HG03095 (cell line): ENCODE results near the gene ZNF792.
"Not testable (repeated sequence)": the region's sequence is repeated elsewhere in the genome, so short reads cannot be mapped to it uniquely, and the experiment has no call there.

ENCODE experiments used
- ATAC-seq: cut with Tn5 transposase; IDR thresholded peaks from one replicate; pipeline ENCODE4 v1.9.1; 2021; ENCODE audit warnings: moderate library complexity; ENCODE audit not compliant: unreplicated experiment

The ZNF792 gene

DNA sequence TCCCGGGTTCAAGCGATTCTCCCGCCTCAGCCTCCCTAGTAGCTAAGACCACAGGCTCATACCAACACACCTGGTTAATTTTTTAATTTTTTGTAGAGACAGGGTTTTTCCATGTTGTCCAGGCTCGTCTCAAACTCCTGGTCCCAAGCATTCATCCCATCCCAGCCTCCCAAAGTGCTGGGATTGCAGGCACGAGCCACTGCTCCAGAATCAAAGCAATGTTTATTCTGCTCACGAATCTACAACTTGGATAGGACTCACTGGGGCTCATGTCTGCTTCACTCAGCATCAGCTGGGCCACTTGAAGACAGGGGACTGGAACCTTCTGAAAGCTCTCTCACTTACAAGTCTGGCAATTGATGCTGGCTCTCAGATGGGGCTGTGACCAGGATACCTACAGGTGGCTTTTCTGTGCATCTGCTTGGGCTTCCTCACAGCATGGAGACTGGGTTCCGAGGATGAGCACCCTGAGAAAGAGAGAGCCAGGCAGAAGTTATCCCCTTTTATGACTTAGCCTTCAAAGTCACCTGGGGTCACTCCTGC, 8.2 kb upstream of the ZNF792 start:
- no peak for ATAC-seq

DNA sequence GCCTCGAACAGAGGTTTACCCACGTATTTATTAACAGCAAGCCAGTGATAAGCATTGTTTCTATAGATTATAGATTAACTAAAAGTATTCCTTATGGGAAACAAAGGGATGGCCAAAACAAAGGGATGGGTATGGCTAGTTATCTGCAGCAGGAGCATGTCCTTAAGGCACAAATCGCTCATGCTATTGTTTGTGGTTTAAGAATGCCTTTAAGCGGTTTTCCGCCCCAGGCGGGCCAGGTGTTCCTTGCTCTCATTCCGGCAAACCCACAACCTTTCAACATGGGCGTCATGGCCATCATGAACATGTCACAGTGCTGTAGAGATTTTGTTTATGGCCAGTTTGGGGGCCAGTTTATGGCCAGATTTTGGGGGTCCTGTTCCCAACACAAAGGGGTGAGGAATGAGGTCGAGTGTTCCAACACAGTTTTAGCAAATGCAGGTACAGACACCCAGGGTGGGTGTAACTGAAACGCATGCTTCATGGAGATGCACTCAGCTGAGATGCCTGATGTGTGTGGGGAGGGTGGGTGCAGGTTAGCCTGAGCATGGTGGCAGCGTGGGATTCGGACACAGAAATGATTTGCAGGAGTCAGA, 6.3 kb upstream of the ZNF792 start:
- ATAC-seq: not testable (repeated sequence)

DNA sequence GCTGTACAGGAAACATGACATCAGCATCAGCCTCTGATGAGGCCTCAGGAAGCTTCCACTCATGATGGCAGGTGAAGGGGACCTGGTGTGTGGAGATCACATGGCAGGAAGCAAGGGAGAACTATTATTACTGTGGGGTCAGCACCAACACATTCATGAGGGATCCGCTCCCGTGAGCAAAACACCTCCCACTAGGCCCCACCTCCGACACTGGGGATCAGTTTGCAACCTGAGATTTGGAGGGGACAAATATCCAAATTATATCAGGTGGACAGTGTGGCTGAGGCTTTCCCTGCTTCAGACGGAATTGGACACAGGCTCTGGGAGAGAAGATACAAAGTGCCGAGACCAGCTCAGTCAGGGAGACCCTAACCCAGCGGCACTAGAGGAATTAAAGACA, 5.7 kb upstream of the ZNF792 start:
- ATAC-seq: no peak

DNA sequence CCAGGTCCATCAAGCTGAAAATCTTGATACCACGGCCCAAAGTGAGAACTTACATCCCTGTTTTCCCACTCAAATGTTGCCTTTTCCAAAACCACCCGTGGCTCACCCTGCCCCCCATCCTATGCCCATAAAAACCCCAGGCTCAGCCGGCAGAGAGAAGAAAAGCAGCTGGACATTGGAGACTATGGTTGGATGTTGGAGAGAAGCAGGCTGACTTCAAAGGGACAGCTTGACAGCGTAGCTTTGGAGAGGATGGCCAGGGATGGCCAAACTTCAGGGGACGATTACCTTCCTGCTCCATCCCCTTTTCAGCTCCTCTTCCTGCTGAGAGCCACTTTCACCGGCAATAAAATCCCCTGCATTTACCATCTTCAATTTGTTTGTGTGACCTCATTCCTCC, 3.5 kb upstream of the ZNF792 start:
- no peak for ATAC-seq

DNA sequence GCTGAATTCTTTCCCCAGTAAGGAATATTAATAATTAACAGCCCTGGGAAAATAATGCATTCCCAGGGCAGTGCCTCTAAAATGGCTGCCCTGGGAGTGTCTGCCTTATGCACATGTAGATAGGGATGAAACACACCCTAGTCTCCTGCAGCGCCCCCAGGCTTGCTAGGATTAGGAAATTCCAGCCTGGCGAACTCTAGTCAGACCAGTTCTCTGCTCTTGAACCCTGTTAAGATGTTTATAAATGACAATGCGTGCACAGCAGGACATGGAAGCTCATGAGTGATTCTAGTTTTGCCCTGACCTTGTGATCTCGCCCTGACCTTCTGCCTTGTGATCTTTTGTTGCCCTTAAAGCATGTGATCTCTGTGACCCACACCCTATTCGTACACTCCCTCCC, 1.5 kb upstream of the ZNF792 start:
- not testable (repeated sequence) for ATAC-seq

DNA sequence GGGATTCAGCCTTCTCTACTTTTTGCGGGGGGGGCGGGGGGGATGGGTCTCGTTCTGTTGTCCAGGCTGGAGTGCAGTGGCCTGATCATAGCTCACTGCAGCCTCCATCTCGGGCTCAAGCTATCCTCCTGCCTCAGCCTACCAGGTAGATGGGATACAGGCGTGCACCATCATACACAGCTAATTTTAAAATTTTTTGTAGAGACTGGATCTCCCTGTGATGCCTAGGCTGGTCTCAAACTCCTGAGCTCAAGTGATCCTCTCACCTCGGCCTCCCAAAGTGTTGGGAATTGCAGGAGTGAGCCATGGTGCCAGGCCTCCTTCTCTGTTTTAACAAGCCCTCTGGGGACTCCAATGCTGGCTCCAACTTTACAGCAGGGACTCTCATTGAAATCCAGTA, 569 bp upstream of the ZNF792 start:
- no peak for ATAC-seq

DNA sequence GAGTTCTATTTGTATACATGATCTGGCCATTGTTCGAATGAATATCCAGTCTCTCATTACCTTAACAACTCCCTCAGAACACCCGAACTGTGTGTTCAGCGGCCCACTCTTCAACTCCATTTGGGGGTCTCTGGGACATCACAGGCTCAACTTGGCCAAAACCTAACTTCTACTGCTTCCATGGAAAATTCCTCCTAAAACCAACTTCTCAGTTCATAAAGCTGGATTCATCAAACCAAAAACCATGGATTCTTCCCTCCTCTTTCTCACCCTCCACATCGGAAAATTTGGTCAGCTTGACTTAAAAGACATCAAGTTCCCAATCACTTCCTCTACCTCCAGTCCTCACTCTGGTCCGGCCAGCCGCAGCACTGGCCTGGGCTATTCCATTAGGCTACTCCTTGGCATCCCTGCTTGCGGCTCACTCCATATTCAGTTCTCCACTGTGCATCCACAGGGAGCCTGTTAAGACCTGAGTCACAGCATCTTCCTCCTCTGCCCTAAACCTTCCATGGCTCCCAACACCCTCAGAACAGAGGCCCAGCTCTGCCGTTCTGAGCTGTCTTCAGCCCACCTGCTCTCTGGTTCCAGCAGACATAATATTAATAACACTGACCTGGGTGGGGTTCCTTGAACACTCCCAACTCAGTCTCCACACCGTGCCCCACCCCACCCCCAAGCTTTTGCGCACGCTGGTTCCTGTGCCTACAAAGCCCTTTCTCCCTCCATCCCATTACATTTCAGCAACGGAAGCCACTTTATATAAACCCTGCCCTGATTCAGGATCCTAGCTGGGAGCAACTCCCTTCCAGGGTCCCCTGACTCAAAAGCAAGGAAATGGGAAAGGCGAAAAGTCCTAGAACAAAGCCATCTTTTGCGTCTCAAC, 1.1 kb downstream of the ZNF792 start:
- ATAC-seq: no peak

DNA sequence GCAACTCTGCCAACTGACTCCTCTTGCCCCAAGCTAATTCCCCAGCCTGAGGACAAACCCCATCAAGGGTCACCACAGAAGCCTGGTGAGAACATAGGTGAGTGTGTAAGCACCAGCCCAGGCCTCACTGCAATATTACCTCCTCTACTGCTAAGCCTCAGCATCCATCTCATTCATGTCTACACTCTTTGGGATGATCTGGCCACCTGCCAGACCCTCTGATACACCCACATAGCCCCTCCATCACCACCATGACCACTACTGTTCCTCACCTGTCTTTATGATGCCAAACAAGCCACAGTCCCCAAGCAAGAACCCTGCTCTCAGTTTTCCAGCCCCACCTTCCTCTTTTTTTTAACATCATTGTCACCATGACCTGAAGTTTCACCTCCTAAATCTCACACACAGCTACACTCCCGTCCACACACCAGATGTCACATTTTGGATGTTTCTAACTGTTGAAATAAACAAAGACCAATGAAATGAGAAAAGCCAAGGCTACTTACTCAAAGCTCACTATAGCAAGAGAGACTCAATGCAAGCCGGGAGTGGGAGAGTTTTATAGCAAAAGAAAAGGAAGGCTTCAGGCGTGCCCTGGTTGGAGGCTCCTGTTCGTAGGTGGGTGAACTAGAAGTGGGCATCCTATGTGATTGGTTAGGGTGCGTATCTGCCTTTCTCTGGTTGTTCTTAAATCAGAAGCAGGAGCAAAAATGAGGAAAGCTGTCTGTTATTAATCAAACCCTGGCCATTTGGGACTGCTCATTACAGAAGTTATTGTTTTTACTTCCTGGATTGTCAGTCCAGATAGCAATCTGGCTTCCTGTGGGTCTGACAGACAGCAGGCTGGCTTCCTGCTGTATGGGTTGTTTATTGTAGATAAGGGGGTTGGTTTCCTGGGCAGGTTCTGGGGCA, 2.0 kb downstream of the ZNF792 start:
- no peak for ATAC-seq

DNA sequence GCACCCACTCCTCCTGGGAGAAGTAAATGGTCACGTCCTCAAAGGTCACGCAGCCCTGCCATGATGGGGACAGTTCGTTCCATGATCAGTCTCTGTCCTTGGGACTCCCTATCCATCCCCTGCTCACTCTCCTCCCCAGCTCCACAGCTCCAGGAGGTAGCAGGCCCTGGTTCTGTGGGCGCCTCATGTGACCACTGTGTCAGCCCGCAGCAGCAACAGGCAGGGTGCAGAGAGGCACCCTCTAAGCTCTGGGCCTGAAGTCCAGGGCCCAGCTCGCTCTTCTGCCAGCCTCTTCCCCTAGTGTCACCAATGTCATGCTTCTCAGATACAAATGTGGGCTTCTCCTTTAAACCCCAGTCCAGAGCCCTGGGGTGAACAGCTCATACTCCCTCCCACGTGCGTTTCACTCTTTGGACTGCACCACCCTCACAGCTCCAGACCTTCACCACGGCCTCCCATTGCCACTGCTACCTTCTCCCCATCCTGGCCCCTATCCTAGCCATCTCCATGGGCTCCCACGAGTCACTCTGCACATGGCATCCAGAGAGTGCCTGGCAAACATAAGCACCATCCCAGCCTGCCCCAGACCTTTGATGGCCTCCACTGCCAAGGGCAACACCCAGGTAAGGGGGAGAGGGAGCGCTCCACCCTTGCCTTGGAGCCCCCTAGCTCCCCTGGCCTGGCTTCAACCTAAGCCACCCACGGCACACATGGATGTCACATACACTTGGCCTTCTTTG, 2.9 kb downstream of the ZNF792 start:
- ATAC-seq: no peak

DNA sequence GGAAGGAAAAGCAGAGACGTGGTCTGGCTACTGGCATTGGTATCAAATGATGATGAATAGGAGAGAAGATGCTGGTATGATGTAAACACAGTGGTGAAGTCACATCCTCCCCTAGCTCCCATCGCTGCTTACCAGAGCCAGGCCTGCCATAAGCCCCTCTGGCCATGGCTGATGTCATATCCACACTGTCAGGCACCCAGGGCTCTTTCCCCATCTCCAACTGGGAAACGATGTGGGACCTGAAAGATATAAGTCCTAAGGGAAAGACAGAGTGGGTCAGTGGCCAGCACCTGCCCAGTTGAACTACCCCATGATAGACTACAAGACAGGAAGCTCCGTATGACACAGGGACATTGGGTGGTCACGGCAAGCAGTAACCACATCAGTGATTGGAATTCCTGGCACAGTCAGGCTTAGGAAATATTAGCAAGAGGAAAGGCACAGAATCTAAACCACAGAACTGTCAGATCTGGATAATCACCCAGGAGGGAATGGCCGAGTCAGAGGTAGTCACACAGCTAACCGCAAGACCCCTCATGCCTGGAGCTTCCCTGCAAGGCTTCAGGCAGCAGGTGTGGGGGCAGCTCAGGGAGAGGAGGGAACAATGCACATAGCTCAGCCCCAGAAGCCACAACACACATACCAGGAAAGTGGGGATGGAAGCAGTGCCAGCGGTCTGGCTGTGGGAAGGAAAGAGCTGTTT, 3.8 kb downstream of the ZNF792 start:
- ATAC-seq: no peak

DNA sequence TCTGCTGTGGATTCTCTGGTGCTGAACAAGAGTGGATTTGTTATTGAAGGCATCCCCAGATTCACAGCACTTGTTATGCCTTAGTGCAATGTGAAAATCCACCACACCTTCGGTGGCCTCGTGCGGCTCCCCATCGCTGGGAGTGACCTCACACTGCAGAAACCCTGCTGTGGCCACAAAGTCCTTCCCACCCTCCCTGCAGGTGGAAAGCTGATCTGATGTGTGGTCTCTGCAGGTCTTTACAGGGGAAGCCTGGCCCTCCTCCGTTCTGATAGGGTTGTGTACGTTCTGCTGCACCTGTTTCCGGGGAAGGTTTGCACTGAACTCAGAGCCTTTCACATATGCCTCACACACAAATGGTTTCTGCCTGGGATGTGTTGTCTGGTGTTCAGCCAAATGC, 5.0 kb downstream of the ZNF792 start:
- no peak for ATAC-seq

DNA sequence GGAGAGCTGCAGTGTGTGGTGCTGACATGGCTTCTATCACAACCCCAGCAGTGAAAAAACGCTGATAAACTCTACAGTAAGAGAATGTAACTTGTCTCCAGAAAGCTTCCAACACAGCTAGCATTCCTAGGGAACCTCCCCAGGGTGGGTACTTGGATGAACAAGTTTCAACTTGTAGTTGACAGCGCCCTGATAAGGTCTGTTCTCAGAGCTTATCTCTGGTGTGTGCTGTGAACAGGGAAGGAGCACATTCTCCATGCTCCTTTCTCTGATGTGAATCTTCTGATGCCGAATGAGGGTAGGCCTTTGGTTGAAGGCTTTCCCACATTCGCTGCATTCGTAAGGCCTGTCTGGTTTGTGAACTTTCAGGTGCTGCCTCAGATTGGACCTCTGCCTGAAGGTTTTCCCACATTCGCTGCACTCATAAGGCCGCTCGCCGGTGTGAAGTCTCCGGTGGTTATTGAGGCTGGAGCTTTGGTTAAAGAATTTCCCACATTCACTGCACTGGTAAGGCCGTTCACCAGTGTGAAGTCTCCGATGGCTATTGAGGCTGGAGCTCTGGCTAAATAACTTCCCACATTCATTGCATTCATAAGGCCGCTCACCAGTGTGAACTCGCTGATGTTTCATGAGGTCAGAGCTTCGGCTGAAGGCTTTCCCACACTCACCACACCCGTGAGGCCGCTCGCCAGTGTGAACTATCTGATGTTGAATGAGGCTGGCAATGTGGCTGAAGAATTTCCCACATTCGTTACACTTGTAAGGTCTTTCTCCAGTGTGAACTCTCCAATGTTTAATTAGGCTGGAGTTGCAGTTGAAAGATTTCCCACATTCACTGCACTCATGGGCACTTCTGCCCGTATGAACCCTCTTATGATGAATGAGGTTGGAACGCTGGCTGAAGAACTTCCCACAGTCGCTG, 5.9 kb downstream of the ZNF792 start:
- no peak for ATAC-seq

DNA sequence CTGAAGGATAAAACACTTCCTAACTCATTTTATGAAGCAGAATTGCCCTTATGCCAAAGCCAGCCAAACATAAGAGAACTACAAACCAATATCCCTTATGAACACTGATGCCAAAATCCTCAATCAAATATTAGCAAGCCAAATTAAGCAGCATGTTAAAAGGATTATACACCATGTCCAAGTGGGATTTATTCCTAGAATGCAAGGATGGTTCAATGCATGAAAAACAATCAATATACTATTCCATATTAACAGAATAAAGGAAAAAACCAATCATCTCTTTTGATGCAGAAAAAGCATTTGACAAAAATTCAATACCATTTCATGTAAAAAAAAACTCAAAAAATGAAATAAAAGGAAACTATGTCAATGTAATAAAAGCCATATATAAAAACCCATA, 10.9 kb downstream of the ZNF792 start:
- no peak for ATAC-seq

DNA sequence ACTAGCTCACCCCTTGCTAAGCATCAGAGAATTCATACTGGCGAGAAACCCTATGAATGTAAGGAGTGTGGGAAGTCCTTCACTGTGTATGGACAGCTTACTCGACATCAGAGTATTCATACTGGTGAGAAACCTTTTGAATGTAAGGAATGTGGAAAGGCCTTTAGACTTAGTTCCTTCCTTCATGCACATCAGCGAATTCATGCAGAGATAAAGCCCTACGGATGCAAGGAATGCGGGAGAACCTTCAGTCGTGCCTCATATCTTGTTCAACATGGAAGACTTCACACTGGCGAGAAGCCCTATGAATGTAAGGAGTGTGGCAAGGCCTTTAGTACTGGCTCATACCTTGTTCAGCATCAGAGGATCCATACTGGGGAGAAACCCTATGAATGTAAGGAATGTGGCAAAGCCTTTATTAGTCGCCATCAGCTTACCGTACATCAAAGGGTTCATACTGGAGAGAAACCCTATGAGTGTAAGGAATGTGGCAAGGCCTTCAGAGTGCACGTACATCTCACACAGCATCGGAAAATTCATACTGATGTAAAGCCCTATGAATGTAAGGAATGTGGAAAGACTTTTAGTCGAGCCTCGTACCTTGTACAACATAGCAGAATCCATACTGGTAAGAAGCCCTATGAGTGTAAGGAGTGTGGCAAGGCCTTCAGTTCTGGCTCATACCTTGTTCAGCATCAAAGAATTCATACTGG, 20.0 kb downstream of the ZNF792 start:
- no peak for ATAC-seq

DNA sequence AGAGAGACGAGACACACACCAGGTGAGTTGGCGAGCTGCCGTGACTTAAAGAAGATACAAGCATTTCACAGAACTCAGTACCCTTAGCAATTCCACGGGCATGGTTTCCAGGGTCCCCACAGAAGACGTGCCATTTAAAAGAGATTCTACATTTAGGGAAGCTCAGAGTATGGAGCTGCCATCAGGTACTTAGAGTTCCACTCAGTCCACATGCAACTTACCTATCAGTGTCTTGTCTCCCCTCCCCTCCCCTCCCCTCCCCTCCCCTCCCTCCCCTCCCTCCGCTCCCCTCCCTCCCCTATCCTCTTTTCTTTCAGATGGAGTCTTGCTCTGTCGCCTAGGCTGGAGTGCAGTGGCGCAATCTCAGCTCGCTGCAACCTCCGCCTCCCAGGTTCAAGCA, 25.1 kb downstream of the ZNF792 start:
- ATAC-seq: no peak

DNA sequence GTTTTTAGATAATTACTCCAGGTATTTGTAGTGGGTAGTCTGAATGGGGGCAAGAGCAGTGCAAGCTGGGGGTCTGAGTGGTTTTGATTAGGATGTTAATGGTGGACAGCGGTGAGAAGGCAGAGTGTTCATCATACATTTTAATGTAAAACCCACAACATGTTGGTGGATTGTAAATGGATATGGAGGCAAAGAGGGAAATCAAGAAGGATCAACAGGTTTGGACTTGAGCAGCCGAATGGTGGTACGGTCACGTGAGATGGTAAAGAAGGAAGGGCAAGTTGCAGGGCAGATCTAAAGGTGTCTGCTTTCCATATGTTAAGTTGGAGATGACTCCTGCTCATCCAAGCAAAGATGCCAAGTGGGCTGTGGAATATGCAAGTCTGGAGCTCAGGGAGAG, 27.8 kb downstream of the ZNF792 start:
- ATAC-seq: no peak

DNA sequence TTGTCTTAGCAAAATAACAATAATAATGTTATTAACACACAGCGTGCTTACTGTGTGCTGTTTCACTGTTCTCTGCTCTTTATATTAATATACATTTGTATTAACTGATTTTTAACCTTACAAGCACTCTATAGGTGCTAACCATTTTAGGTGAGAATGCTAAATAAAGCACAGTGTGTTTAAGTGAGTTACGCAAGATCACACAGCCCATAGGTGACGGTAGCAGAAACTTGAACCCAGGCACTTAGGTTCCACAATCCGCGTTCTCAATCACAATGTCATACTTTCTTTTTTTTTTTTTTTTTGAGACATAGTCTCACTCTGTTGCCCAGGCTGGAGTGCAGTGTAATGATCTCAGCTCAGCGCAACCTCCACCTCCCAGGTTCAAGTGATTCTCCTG, 31.5 kb downstream of the ZNF792 start:
- no peak for ATAC-seq

DNA sequence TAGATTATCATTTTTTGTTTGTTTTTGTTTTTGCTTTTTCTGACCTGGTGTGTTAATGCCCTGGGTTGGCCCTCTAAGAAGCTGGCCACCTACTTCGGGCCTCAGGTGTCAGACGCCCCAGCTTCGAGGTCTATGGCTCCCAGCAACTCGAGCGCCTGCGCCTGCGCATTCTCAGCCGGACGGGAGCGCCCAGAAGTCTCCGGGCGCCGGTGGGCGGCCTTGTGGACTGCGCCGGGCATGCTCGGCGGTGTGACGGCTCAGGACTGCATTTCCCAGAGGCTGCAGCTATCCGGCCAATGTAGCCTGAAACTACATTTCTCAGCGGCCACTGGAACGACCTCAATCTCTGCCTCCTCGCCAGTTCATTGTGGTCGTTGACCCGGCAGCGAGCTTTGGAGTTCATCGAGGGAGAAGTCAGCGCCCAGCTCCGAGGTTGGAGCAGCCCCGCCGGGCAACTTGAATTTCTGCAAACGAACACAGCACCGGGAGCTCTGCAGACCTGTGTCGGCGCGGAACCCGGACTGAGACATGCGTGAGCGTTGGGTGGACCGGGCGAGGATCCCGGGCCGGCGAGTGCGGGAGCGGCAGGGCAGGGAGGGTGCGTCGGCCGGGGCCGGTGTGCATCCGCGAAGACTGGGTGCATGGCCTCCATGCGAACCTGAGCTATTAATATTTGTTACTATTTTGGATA, 37.2 kb downstream of the ZNF792 start, which contains the start of gene ZNF30:
ZNF30 (plus strand) TSS at position 219 of the 691 bp plus-strand sequence. CDS start 3,045 bp downstream, outside the sequence.
- ATAC-seq: peak; percentile 94
